GM23248 (cell line): Measurements from ENCODE around the gene GPR89A. TPM values are rescaled to one million over a fixed set of nuclear protein-coding genes. Genes with fewer than 3 reads are reported as not detected.

ENCODE experiments used
- DNase-seq: peaks from one replicate; pipeline ENCODE4 v3.0.0-alpha.2; 2015
- H2AFZ ChIP-seq: fragments of 200-600 bp; sonication (generic); 2 replicates; pipeline ENCODE4 v1.6.1; 2016; ENCODE audit warnings: antibody characterized with exemption
- H3F3A ChIP-seq: fragments of 200-600 bp; sonication (generic); 2 replicates; pipeline ENCODE4 v1.6.1; 2016; ENCODE audit warnings: mild to moderate bottlenecking, antibody characterized with exemption, mixed run types; ENCODE audit not compliant: insufficient read depth
- H3K27ac ChIP-seq: fragments of 200-600 bp; sonication (generic); 2 replicates; pipeline ENCODE4 v1.5.1; 2016; ENCODE audit warnings: mild to moderate bottlenecking
- H3K27me3 ChIP-seq: fragments of 200-600 bp; sonication (generic); replicated peaks from 2 replicates; pipeline ENCODE4 v1.6.1; 2016; ENCODE audit warnings: mild to moderate bottlenecking; ENCODE audit not compliant: insufficient read depth
- H3K36me3 ChIP-seq: fragments of 200-600 bp; sonication (generic); 2 replicates; pipeline ENCODE4 v1.6.1; 2016; ENCODE audit warnings: low read depth, mild to moderate bottlenecking
- H3K4me1 ChIP-seq: fragments of 200-600 bp; sonication (generic); 2 replicates; pipeline ENCODE4 v1.6.1; 2016; ENCODE audit warnings: mild to moderate bottlenecking; ENCODE audit not compliant: insufficient read depth
- H3K4me2 ChIP-seq: fragments of 200-600 bp; sonication (generic); one replicate; pipeline ENCODE4 v1.6.1; 2016; ENCODE audit warnings: mild to moderate bottlenecking; ENCODE audit not compliant: unreplicated experiment
- H3K4me3 ChIP-seq: fragments of 200-600 bp; sonication (generic); 2 replicates; pipeline ENCODE4 v1.5.1; 2016; ENCODE audit warnings: mild to moderate bottlenecking
- H3K79me2 ChIP-seq: fragments of 200-600 bp; sonication (generic); 2 replicates; pipeline ENCODE4 v1.6.1; 2016; ENCODE audit warnings: mild to moderate bottlenecking; ENCODE audit not compliant: insufficient read depth
- H3K9ac ChIP-seq: fragments of 200-600 bp; sonication (generic); 2 replicates; pipeline ENCODE4 v1.6.1; 2016; ENCODE audit warnings: mild to moderate bottlenecking
- H3K9me2 ChIP-seq: fragments of 200-600 bp; sonication (generic); 2 replicates; pipeline ENCODE4 v1.6.1; 2016; ENCODE audit warnings: mixed run types, mild to moderate bottlenecking, moderate library complexity; ENCODE audit not compliant: insufficient read depth
- H3K9me3 ChIP-seq: fragments of 200-600 bp; sonication (generic); one replicate; pipeline ENCODE4 v1.6.1; 2017; ENCODE audit warnings: low read depth
- H4K20me1 ChIP-seq: fragments of 200-600 bp; sonication (generic); 2 replicates; pipeline ENCODE4 v1.6.0; 2016; ENCODE audit not compliant: insufficient read depth
- EZH2 ChIP-seq: fragments of 200-600 bp; sonication (generic); IDR thresholded peaks from 2 replicates; pipeline ENCODE4 v1.6.1; 2018; ENCODE audit warnings: antibody characterized with exemption, mild to moderate bottlenecking; ENCODE audit not compliant: insufficient read depth, poor library complexity, severe bottlenecking
- EZH2phosphoT487 ChIP-seq: fragments of 200-600 bp; sonication (generic); IDR thresholded peaks from 2 replicates; pipeline ENCODE4 v1.6.1; 2018; ENCODE audit warnings: antibody characterized with exemption, moderate library complexity, mild to moderate bottlenecking, low read depth; ENCODE audit not compliant: insufficient read depth
- WGBS, 2 experiments: methylation state at CpG; one replicate each; pipeline ENCODE4 v1.1.6; 2015 to 2017; ENCODE audit warnings: low lambda C conversion rate in 2 of 2, low coverage in 1 of 2; ENCODE audit errors: missing lambda C conversion rate in 2 of 2; 5-methylcytosine and 5-hydroxymethylcytosine counted together
- in situ Hi-C: fragments of 300-500 bp; cut with MboI; formaldehyde crosslinking; loops from 2 replicates; pipeline ENCODE4 v1.15.0; 2020
- polyA plus RNA-seq: library from polyadenylated mRNA; unstranded; fragments of >200 nt; fragmentation: Nextera tagmentation; extraction: Ambion mirVana; gene quantifications from 2 replicates; pipeline ENCODE4 v1.2.1, GENCODE V29; 2016
- total RNA-seq: library from RNA; depleted of rRNA; stranded (reverse); fragments of >200 nt; shearing (Covaris generic); gene quantifications from 2 replicates; pipeline ENCODE4 v1.2.3, GENCODE V29; 2014

Gene GPR89A
- total and polyA plus RNA-seq, 2 experiments from 2014 or later = 32.0 to 32.6 TPM

DNA sequence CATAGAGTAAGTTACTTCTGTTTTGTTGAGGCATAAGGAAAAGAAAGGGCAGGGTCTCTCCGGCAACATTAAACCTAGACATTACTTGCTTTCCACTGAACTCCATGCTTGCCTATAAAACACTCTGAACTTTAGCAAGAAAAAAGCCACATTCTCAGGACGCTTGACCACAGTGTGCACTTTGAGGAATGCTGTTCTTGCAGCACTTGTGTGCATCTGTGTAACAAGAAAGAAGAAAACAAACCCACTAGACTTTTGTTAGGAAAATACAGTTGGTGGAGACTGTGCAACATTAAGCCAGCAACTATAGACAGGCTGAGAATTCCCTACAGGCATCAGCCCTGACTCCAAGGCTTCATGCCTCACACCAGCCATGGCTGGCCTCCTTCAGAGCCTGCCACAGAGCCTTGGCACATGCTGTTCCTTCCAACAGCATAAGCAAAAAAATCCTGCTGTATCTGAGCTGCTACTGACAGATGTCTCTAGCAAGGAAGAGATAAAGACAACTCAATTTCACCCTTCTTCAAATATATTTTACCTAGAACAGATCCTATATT lies 93.6 kb downstream of the GPR89A start:
- Histone ChIP-seq H3F3A (peaks cover 18% of the 10 kb centered on the region), H3K9me2 (no peaks in the 10 kb centered on the region), H4K20me1 (no peaks in the 10 kb centered on the region), H3K4me3 (no peak overlapping the region), H3K79me2 (no peaks in the 10 kb centered on the region), H3K9me3 (no peaks in the 10 kb centered on the region), H3K9ac (no peak overlapping the region), H3K4me1 (peaks cover 12% of the 10 kb centered on the region), H3K27me3 (no peaks in the 10 kb centered on the region; the same call in 1 of the 2 replicates), H2AFZ (no peak overlapping the region), H3K4me2 (no peak overlapping the region), H3K36me3 (no peaks in the 10 kb centered on the region), H3K27ac (no peak overlapping the region)
- in situ Hi-C loops = no loop called here
- WGBS, 2 experiments = 80 to 84% methylated on average over 2 of the region's 2 CpGs
- DNase-seq = no peak
- TF ChIP-seq EZH2phosphoT487 (no peak), EZH2 (no peak)

DNA sequence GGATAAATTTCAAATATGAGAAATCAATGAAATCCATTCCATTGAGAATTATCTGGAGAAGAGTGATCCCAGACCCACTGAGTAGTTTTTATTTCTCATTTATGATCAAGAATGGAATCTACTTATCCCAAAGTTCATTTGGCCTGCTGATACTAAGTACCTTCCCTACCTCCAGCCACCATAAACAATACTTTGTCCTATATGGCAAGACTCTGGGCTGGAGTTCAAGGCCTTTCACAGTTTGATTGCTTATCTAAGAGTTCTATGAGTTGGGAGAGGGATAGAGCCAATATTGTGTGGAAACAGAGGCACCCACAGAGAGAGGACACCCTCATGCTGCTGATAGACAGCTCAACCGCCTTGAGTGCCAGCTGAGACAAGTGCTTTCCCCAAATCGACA lies 94.3 kb downstream of the GPR89A start:
- Histone ChIP-seq H3K36me3 (no peaks in the 10 kb centered on the region), H3K79me2 (no peaks in the 10 kb centered on the region), H3F3A (peaks cover 20% of the 10 kb centered on the region), H4K20me1 (no peaks in the 10 kb centered on the region), H3K27ac (no peak overlapping the region), H3K9me2 (no peaks in the 10 kb centered on the region), H3K9ac (no peak overlapping the region), H2AFZ (no peak overlapping the region), H3K4me1 (peaks cover 18% of the 10 kb centered on the region), H3K9me3 (no peaks in the 10 kb centered on the region), H3K27me3 (no peaks in the 10 kb centered on the region; the same call in 1 of the 2 replicates), H3K4me3 (no peak overlapping the region), H3K4me2 (no peak overlapping the region)
- TF ChIP-seq EZH2 = no peak
- TF ChIP-seq EZH2phosphoT487 = no peak
- in situ Hi-C loops = no loop called here
- DNase-seq = no peak
- WGBS, 2 experiments = 50 to 55% methylated on average over 2 of the region's 2 CpGs

DNA sequence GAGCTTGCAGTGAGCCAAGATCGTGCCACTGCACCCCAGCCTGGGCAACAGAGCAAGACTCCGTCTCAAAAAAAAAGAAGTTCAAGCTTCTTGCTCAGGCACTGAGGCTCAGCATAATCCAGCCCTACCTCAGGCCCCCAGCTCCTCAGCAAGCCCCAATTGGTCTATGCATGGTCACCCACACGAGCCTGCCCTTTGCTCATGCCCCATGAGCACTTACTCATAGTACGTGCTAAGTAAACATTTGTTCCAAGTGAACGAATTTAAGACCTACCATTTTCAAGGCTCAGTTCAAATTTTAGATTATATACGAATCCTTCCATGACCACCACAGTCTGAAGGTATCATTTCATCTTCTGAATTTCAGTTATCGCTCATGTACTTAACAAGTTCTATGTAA lies 95.0 kb downstream of the GPR89A start:
- no peaks in the 10 kb centered on the region for H3K36me3 ChIP-seq
- no peak overlapping the region for H2AFZ ChIP-seq
- no peaks in the 10 kb centered on the region; the same call in 1 of the 2 replicates for H3K27me3 ChIP-seq
- DNase-seq = no peak
- no peaks in the 10 kb centered on the region for H3K9me3 ChIP-seq
- no peaks in the 10 kb centered on the region for H4K20me1 ChIP-seq
- H3K9me2 ChIP-seq = no peaks in the 10 kb centered on the region
- H3K9ac ChIP-seq = no peak overlapping the region
- H3K79me2 ChIP-seq = no peaks in the 10 kb centered on the region
- no peak overlapping the region for H3K27ac ChIP-seq
- 84 to 91% methylated on average over 7 of the region's 7 CpGs for WGBS, 2 experiments
- peaks cover 20% of the 10 kb centered on the region for H3F3A ChIP-seq
- in situ Hi-C loops = no loop called here
- peaks cover 26% of the 10 kb centered on the region for H3K4me1 ChIP-seq
- no peak overlapping the region for H3K4me3 ChIP-seq
- H3K4me2 ChIP-seq = no peak overlapping the region
- TF ChIP-seq EZH2 (no peak), EZH2phosphoT487 (no peak)

DNA sequence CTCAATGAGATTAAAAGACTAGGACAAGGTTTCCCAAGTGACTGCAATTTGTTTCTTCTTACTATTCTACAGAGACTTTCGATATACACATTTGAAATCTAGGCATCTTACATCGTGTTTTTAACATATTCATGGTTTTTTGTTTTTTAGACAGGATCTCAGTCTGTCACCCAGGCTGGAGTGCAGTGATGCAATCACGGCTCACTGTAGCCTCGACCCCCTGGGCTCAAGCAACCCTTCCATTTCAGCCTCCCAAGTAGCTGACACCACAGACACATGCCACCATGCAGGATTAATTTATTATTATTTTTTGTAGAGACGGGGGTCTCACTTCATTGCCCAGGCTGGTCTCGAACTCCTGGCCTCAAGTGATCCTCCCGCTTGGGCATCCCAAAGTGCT lies 97.8 kb downstream of the GPR89A start:
- Histone ChIP-seq H3K4me2 (peak overlapping the region; percentile 59), H3K4me3 (no peak overlapping the region), H3F3A (peaks cover 20% of the 10 kb centered on the region), H4K20me1 (no peaks in the 10 kb centered on the region), H3K9me3 (no peaks in the 10 kb centered on the region), H3K79me2 (no peaks in the 10 kb centered on the region), H3K27me3 (no peaks in the 10 kb centered on the region; the same call in 1 of the 2 replicates), H3K4me1 (peaks cover 29% of the 10 kb centered on the region), H3K36me3 (no peaks in the 10 kb centered on the region), H3K9ac (no peak overlapping the region), H3K9me2 (no peaks in the 10 kb centered on the region), H2AFZ (no peak overlapping the region), H3K27ac (0 out of 2 replicates have a peak overlapping the region, but pooled peaks have one; percentile 27)
- 85 to 88% methylated on average over 7 of the region's 7 CpGs for WGBS, 2 experiments
- DNase-seq = no peak
- no peak for TF ChIP-seq EZH2
- TF ChIP-seq EZH2phosphoT487 = no peak
- in situ Hi-C loops = no loop called here
